RWPE2 (cell line): ENCODE data around the gene DFFB.
A peak's percentile ranks its signal among the peaks of the same experiment; 100 is the strongest.

Experiments
- ATAC-seq: fragments of 200-7000 bp; cut with Tn5 transposase; 3 replicates; pipeline ENCODE4 v1.9.1; 2021; ENCODE audit warnings: low read depth
- DNase-seq: peaks from one replicate; pipeline ENCODE4 v3.0.0-alpha.2; 2020; ENCODE audit warnings: low spot score
- H3K27ac ChIP-seq: fragments of 450-650 bp; 2 replicates; pipeline ENCODE4 v1.5.1; 2017; ENCODE audit warnings: mild to moderate bottlenecking; ENCODE audit not compliant: poor library complexity, severe bottlenecking
- H3K27me3 ChIP-seq: fragments of 250-450 bp; sonication (Bioruptor Pico); 2 replicates; pipeline ENCODE4 v1.5.1; 2021; ENCODE audit warnings: mild to moderate bottlenecking, moderate library complexity; ENCODE audit not compliant: insufficient read depth, poor library complexity, severe bottlenecking
- H3K36me3 ChIP-seq: fragments of 250-450 bp; sonication (Bioruptor Pico); 2 replicates; pipeline ENCODE4 v1.5.1; 2020; ENCODE audit warnings: low read depth, mild to moderate bottlenecking, moderate library complexity
- H3K4me1 ChIP-seq: fragments of 250-450 bp; sonication (Bioruptor Pico); 2 replicates; pipeline ENCODE4 v1.5.1; 2021; ENCODE audit warnings: mild to moderate bottlenecking, moderate library complexity; ENCODE audit not compliant: insufficient read depth, poor library complexity, severe bottlenecking
- H3K4me3 ChIP-seq: fragments of 250-450 bp; sonication (Bioruptor Pico); 2 replicates; pipeline ENCODE4 v1.5.1; 2021; ENCODE audit warnings: mild to moderate bottlenecking, moderate library complexity; ENCODE audit not compliant: severe bottlenecking
- H3K9me3 ChIP-seq: fragments of 250-450 bp; sonication (Bioruptor Pico); 2 replicates; pipeline ENCODE4 v1.5.1; 2021; ENCODE audit warnings: mild to moderate bottlenecking, moderate library complexity; ENCODE audit not compliant: severe bottlenecking
- TF ChIP-seq, protein P1 (sequence below): fragments of 450-650 bp; IDR thresholded peaks from one replicate; pipeline ENCODE4 v1.5.1; 2017; ENCODE audit warnings: mild to moderate bottlenecking, moderate library complexity; ENCODE audit not compliant: poor library complexity, severe bottlenecking

Gene DFFB

DNA sequence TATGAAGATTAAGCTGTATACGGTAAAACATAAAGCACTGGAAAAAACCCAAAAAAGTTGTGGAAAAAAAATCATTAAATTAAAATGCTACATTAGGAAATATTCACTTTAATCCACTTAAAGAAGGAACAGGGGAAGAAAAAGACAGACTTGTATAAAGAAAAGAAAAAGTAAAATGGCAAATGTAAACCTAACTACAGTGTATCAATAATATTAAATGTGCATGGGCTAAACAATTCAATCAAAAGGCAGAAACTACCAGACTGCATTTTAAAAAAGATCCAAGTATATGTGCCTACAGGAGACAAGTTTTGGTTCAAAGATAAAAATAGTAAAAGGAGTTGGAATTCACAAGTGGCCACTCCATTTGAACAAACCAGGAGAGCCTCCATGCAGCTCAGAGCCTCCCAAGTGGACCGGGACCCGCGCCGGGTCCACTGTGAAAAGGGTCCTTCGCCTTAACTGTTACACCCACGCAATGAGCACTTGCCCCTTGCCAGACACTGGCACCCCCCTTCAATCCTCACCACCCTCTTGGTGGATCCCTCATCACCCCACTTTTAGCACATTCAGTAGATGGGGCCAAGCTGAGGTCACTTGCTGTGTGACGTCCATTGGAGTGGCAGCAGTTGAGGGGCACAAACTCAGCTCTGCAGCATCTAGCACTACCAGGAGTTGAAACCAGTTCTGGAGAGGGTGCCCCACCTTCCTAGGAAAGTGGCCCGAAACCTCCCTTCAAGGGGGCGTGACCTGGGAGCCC is 41.9 kb downstream of the DFFB start:
- Histone ChIP-seq H3K4me3 (peak overlapping the region; percentile 64), H3K4me1 (no peaks in the 10 kb centered on the region), H3K36me3 (0 out of 2 replicates have a peak, but pooled peaks cover 11% of the 10 kb centered on the region), H3K27me3 (no peaks in the 10 kb centered on the region), H3K9me3 (peaks cover 15% of the 10 kb centered on the region), H3K27ac (peak overlapping the region; percentile 80)
- TF ChIP-seq, protein P1, sequence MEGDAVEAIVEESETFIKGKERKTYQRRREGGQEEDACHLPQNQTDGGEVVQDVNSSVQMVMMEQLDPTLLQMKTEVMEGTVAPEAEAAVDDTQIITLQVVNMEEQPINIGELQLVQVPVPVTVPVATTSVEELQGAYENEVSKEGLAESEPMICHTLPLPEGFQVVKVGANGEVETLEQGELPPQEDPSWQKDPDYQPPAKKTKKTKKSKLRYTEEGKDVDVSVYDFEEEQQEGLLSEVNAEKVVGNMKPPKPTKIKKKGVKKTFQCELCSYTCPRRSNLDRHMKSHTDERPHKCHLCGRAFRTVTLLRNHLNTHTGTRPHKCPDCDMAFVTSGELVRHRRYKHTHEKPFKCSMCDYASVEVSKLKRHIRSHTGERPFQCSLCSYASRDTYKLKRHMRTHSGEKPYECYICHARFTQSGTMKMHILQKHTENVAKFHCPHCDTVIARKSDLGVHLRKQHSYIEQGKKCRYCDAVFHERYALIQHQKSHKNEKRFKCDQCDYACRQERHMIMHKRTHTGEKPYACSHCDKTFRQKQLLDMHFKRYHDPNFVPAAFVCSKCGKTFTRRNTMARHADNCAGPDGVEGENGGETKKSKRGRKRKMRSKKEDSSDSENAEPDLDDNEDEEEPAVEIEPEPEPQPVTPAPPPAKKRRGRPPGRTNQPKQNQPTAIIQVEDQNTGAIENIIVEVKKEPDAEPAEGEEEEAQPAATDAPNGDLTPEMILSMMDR: no peak
- ATAC-seq (no peak), DNase-seq (no peak)

DNA sequence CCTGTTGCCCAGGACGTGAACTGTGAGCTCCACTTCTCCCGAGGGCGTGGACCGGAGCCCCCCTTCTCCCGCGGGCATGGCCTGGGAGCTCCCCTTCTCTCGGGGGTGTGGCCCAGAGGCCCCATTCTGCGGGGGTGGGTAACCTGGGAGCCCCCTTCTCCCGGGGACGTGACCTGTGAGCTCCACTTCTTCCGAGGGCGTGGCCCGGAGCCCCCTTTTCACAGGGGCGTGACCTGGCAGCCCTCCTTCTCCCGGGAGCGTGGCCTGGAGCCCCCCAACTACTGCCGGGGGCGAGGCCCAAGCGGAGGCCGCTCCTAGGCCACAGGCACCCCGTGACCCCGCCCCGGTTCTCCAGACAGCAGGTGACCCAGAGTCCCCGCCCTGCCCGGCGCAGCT is 42.5 kb downstream of the DFFB start:
- Histone ChIP-seq H3K36me3 (0 out of 2 replicates have a peak, but pooled peaks cover 11% of the 10 kb centered on the region), H3K4me3 (peak overlapping the region; percentile 64), H3K27me3 (no peaks in the 10 kb centered on the region), H3K4me1 (no peaks in the 10 kb centered on the region), H3K9me3 (peaks cover 15% of the 10 kb centered on the region), H3K27ac (peak overlapping the region; percentile 80)
- DNase-seq: no peak
- TF ChIP-seq, protein P1: no peak
- no peak for ATAC-seq

DNA sequence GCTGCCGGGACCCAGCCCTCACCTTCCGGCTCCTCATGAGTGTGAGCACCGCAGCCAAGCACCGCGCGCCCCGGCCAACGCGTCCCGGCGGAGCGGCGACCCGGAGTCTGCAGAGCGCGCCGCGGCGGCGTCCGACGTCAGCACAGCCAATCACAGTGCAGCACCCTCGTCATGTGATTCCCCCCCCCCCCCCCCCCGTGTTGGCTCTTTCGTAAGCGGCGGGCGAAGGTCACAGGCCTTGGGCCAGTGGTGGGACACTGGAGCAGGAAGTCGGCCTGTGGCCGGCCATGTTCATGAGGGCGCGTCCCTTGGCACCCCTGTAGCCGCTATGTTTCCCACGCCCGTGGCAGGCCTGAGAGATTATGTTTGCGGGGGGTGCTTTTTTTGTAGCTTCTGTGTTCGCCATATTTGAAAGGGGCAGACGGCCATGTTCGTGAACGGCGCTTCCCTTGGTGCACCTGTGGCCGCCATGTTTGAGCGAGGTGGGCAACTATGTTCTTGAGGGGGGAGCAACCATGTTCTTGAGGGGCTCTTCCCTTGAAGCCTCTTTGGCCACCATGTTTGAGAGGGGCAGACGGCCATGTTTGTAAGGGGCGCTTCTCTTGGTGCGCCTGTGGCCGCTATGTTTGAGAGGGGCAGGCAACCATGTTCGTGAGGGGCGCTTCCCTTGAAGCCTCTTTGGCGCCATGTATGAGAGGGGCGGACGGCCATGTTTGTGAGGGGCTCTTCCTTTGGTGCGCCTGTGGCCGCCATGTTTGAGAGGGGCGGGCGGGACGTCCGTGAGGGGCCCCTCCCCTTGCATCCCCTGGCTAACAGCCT is 43.1 kb downstream of the DFFB start, which contains the start of gene C1orf174:
TSS of gene C1orf174 (minus strand) at position 123 of the 819 bp plus-strand sequence. CDS start at position 37, 86 bp downstream.
- peak; percentile 85 for ATAC-seq
- Histone ChIP-seq H3K4me3 (peak within 1 kb of the TSS; percentile 64), H3K27me3 (no peaks in the 10 kb centered on the region), H3K27ac (peak within 1 kb of the TSS; percentile 80), H3K36me3 (0 out of 2 replicates have a peak, but pooled peaks cover 11% of the 10 kb centered on the region), H3K4me1 (no peaks in the 10 kb centered on the region), H3K9me3 (peaks cover 15% of the 10 kb centered on the region)
- peak; percentile 92 for DNase-seq
- TF ChIP-seq, protein P1: no peak

DNA sequence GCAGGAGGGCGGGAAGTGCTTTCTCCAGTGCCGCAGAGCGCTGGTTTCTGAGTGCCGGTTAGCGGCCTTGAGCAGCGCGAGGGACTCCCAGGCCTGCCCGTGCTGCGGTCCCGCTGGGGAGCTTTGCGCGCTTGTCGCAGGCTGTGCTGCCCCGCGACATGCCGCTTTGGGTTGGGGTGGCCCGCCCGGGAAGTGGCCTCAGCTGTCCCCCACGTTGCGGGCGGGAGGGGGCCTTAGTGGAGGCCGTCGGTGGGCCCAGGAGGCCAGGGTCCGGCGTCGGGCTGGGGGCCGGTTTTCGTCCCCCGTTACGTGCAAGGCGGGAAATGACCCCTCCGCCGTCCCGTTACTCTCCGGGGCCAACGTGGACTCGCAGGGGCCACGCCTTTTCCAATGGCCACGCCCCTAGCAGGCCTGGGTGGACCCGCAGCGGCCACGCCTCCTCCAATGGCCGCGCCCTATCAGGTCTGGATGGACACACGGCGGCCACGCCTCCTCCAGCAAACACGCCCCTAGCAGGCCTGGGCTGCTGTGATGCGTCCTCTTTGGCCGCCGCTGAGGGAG is 43.8 kb downstream of the DFFB start:
- ATAC-seq (peak; percentile 69), DNase-seq (peak; percentile 95)
- H3K27ac ChIP-seq: peak overlapping the region; percentile 80

More for the DNA sequence above, 43.8 kb downstream of the DFFB start:
- H3K27me3 ChIP-seq: no peaks in the 10 kb centered on the region
- TF ChIP-seq, protein P1: no peak
- H3K36me3 ChIP-seq: 0 out of 2 replicates have a peak, but pooled peaks cover 11% of the 10 kb centered on the region
- no peaks in the 10 kb centered on the region for H3K4me1 ChIP-seq
- peak overlapping the region; percentile 64 for H3K4me3 ChIP-seq
- peaks cover 15% of the 10 kb centered on the region for H3K9me3 ChIP-seq
